IPS DF 4.7 (cell line): ENCODE data around the gene LRRC52.

ENCODE experiments used
- DNase-seq: peaks from one replicate; pipeline ENCODE4 v3.0.0-alpha.2; 2013; ENCODE audit warnings: low spot score; ENCODE audit errors: extremely low read depth

The LRRC52 gene

GRCh38 chr1:165537356-165538109, 6.3 kb upstream of the LRRC52 start:
- DNase-seq, result no peak

GRCh38 chr1:165539306-165539705, 4.5 kb upstream of the LRRC52 start:
- no peak for DNase-seq

- no peak for DNase-seq
These were observed 3.9 kb upstream of the LRRC52 start for GRCh38 chr1:165539908-165540307.

GRCh38 chr1:165542015-165542631, 1.7 kb upstream of the LRRC52 start:
- no peak for DNase-seq

GRCh38 chr1:165542647-165543046, 1.2 kb upstream of the LRRC52 start:
- DNase-seq, result no peak

DNA sequence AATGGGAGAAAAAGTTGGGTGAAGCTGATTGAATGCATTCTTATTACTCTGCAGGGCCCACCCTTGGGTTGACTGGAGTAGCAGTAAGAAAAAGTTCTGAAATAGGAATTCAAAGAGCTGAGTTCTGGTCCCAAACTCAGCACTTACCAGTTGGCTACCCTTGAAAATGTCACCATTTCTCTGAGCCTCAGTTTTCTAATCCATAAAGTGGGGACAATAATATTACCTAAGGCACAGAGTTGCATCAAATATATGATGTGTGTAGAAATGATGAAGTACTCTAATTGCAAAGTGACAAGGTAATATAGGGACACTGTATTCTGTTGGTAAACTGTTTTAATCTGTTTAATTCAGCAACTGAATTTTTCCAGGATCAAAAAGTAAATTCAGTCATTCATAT, 1.2 kb downstream of the LRRC52 start:
- no peak for DNase-seq

DNA sequence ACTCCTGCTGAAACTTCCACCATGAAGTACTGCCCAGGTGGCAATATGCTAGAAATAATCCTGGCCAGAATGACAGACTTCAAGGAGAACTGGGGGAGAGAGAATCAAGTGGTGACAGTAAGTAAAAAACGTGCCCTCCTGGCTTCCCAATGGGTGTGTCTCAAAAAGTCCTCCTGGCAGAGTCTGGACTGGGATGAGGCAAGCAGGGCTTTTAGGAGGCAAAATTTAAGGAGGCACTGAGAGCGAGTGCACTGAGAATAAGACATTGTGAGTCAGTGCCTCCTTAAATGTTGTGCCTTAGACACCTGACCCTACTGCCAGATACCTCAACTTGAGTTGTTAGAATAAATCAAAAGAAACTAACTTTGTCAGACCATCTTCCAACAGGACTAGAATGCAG, 2.2 kb downstream of the LRRC52 start:
- no peak for DNase-seq

- no peak for DNase-seq
These were observed 6.2 kb downstream of the LRRC52 start for GRCh38 chr1:165549973-165550372.

GRCh38 chr1:165551469-165551868, 7.7 kb downstream of the LRRC52 start:
- DNase-seq, result no peak

- no peak for DNase-seq
These were observed 17.3 kb downstream of the LRRC52 start for GRCh38 chr1:165560883-165561656.

- DNase-seq, result no peak
These were observed 18.8 kb downstream of the LRRC52 start for GRCh38 chr1:165562571-165562970.

DNA sequence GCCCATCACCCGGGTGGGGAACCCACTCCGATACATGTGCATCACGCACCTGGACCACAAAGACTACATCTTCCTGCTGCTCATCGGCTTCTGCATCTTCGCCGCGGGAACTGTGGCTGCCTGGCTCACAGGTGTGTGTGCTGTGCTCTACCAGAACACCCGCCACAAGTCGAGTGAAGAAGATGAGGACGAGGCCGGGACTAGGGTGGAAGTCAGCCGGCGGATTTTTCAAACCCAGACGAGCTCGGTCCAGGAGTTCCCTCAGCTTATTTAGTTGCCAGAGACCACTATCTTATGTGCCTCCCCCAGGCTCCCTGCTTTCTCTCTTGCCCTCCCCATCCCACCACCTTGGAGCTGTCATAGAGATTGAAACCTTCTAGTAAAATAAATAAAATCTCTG, 19.8 kb downstream of the LRRC52 start:
- DNase-seq, result no peak

- no peak for DNase-seq
These were observed 20.8 kb downstream of the LRRC52 start for GRCh38 chr1:165564561-165564960.

- no peak for DNase-seq
These were observed 22.1 kb downstream of the LRRC52 start for GRCh38 chr1:165565751-165566490.

DNA sequence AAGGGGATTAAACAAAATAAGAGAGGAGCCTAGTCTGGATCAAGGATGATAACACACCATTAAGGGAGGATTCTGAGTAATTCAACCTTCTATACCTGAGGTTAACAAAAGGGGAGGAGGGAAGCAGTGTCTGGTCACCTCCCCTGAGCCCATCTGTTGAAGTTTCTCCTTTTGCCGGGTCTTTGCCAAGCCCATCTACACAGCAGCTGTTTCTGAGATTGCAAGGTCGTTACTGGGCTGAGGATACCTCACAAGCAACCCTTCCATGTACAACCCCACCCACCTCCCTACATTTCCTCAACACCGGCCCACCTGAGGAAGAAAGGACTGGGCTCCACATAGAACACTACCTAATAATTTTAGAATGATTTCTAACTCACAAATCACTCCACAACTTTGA, 26.3 kb downstream of the LRRC52 start:
- DNase-seq, result no peak

DNA sequence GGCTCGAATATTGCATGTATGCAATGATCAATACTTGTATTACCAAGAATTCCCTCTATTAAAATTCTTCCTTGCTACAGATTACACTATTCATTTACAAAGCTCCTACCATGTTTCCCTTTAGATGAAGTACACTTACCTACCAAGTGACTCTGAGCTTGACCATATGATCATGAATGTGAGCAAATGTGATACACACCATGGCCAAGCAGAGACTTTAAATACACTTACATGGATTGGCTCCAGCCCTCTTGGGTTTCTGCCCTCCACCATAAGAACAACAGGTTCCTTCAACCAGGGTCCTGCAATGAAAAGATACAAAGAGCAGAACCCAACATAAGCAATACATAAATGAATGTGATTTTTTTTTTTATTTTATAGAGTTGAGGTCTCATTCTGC, 30.0 kb downstream of the LRRC52 start:
- no peak for DNase-seq

GRCh38 chr1:165574295-165574694, 30.5 kb downstream of the LRRC52 start:
- DNase-seq, result no peak

DNA sequence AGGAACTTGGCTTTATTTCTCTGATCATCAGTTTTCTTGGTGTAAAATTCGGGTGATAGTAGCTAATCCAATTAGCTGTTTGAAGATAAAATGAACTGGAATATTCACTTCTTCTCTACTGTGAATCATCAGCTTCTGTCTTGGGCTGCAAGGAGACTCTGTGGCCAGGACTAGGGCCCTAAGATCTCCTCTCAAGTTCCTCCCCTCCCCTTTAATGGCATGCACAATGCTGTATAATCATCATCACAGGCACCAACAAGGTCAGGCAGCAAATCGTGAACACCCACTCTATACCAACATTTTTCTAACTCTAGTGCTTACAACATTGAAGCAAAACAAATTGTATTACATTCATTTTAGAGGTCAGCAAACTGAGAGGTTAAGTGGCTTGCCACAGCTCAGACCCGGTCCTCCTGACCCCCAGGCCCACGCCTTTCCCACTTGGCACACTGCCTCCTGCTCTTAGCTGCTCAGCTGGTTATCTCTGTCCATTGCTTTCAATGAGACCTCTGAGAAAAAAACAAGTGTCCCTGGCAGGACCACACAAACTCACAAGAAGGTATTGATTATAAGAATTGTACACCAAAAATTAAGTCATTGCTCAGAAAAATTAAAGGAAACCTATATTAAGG, 31.8 kb downstream of the LRRC52 start:
- no peak for DNase-seq

GRCh38 chr1:165576536-165576935, 32.7 kb downstream of the LRRC52 start:
- no peak for DNase-seq

DNA sequence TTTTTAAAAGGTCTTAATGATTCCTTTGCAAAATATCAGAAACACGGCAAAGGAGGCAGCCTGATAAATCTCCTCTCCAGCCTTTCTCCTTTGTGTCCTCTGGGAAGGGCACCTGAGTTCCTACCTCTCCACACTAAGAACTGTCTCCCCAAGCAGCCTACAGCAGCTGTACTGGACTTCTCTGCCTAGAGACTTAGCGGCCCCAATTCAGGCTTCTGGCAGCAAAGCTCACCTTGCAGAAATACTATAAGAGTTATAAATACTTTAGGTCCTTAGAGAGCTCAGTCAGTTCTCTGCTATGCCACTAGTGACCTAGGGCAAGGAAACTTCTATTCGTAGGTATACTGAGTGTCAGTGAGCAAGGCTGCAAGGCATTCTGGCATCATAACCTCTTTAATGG, 33.9 kb downstream of the LRRC52 start:
- no peak for DNase-seq
